Kidney (tissue), 14 donors: ENCODE results near the gene SPTLC3. TPM values are rescaled to one million over a fixed set of nuclear protein-coding genes. Genes with fewer than 3 reads are reported as not detected.
A peak's percentile ranks its signal among the peaks of the same experiment; 100 is the strongest.

Experiments
- DNase-seq, 5 donors: peaks; one replicate each; pipeline ENCODE4 v3.0.0-alpha.2; 2013 to 2020
- FAIRE-seq: peaks from 2 replicates; lab custom pipeline; 2012; peaks lifted over from hg19 to GRCh38; lab: Jason Lieb, UNC
- H3K27ac ChIP-seq, 2 donors: one replicate each; pipeline ENCODE4 v1.7.0; 2013; ENCODE audit warnings: low read depth in 2 of 2, low read length in 2 of 2, inconsistent platforms in 1 of 2
- H3K27me3 ChIP-seq: one replicate; pipeline ENCODE4 v1.7.1; 2013; ENCODE audit warnings: low read length, inconsistent platforms; ENCODE audit not compliant: control insufficient read depth, insufficient read depth
- H3K36me3 ChIP-seq, 3 donors: one replicate each; pipeline versions ENCODE4 v1.7.0 to v1.7.1; 2013; ENCODE audit warnings: low read length in 3 of 3, control low read depth in 1 of 3, inconsistent platforms in 1 of 3; ENCODE audit not compliant: insufficient read depth in 3 of 3, control insufficient read depth in 2 of 3
- H3K4me1 ChIP-seq, 3 donors: one replicate each; pipeline versions ENCODE4 v1.7.0 to v1.7.1; 2013; ENCODE audit warnings: low read length in 3 of 3, inconsistent platforms in 1 of 3, low read depth in 1 of 3; ENCODE audit not compliant: control insufficient read depth in 2 of 3, insufficient read depth in 2 of 3
- H3K4me3 ChIP-seq, 3 donors: one replicate each; pipeline versions ENCODE4 v1.7.0 to v1.8.1; 2013; ENCODE audit warnings: low read length in 3 of 3, control low read depth in 1 of 3, inconsistent platforms in 1 of 3
- H3K9ac ChIP-seq, 3 donors: one replicate each; pipeline versions ENCODE4 v1.7.0 to v1.7.1; 2013; ENCODE audit warnings: low read length in 3 of 3, control low read depth in 1 of 3, inconsistent platforms in 1 of 3
- H3K9me3 ChIP-seq, 3 donors: one replicate each; pipeline versions ENCODE4 v1.7.0 to v1.7.1; 2013; ENCODE audit warnings: low read length in 3 of 3, control low read depth in 1 of 3, inconsistent platforms in 1 of 3; ENCODE audit not compliant: control insufficient read depth in 2 of 3, insufficient read depth in 1 of 3
- intact Hi-C: fragments of 100-400 bp; cut with DNase I; formaldehyde crosslinking; loops from one replicate; pipeline ENCODE4 v1.11.1; 2022
- polyA plus RNA-seq: library from polyadenylated mRNA; stranded (reverse); fragments of 350-450 nt; fragmentation: Illumina TruSeq; extraction: RNeasy Lipid Tissue Mini Kit (QIAGEN cat#74804); gene quantifications from one replicate; pipeline ENCODE4 v1.2.3, GENCODE V29; 2014; ENCODE audit warnings: low read depth, low replicate concordance; ENCODE audit not compliant: insufficient read depth
- total RNA-seq: library from RNA; stranded (reverse); fragmentation: NEBNext Ultra II Directional; extraction: Animal tissue kit (Norgen Biotek cat#: 25700); gene quantifications from one replicate; pipeline ENCODE4 v1.2.1, GENCODE V29; 2021
- TF ChIP-seq, protein P1 (sequence below): IDR thresholded peaks from 3 replicates; pipeline ENCODE4 v1.5.1; 2012; ENCODE audit warnings: mild to moderate bottlenecking, moderate library complexity, borderline replicate concordance; ENCODE audit not compliant: insufficient read depth; ENCODE audit errors: extremely low read depth
- donor health status: control.
- donor health status: control.
- donor health status: control.
- donor health status: control.
- donor health status: control.
- donor health status: DM: yes; HTN: yes; CAD: no.
- donor health status: Normal renal cell carcinoma (clear cell type).

The SPTLC3 gene
- total and polyA plus RNA-seq, 2 donors from 2014 or later, result 7.1 to 65.9 TPM

DNA sequence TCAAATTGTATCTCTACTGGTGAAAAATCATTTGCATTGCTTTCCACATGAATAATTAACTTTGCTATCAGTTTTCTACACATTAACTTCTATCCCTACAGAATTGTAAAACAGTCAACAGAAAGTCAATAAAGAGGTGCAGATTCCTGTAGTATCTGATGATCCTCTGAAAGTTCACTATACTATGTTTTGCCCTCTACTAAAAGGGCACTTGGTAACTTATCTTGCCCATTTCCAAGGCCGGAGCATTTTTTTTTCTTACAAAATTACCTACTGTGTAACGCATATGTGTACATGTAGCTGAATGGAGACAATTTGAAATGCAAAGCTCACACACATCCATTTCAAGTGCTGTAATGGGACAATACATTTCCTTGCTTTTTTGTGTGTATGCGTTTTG is 9.6 kb upstream of the SPTLC3 start:
- H3K36me3 ChIP-seq, result no peaks in the 10 kb centered on the region
- H3K27me3 ChIP-seq, result no peaks in the 10 kb centered on the region
- H3K27ac ChIP-seq, result no peak overlapping the region
- DNase-seq (no peak), FAIRE-seq (no peak)
- no peaks in the 10 kb centered on the region for H3K4me1 ChIP-seq
- H3K9me3 ChIP-seq, result no peaks in the 10 kb centered on the region
- intact Hi-C loops, result no loop called here
- H3K9ac ChIP-seq, result no peak overlapping the region
- H3K4me3 ChIP-seq, result no peak overlapping the region
- TF ChIP-seq, protein P1, sequence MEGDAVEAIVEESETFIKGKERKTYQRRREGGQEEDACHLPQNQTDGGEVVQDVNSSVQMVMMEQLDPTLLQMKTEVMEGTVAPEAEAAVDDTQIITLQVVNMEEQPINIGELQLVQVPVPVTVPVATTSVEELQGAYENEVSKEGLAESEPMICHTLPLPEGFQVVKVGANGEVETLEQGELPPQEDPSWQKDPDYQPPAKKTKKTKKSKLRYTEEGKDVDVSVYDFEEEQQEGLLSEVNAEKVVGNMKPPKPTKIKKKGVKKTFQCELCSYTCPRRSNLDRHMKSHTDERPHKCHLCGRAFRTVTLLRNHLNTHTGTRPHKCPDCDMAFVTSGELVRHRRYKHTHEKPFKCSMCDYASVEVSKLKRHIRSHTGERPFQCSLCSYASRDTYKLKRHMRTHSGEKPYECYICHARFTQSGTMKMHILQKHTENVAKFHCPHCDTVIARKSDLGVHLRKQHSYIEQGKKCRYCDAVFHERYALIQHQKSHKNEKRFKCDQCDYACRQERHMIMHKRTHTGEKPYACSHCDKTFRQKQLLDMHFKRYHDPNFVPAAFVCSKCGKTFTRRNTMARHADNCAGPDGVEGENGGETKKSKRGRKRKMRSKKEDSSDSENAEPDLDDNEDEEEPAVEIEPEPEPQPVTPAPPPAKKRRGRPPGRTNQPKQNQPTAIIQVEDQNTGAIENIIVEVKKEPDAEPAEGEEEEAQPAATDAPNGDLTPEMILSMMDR, result no peak

GRCh38 chr20:13002251-13002650 is 6.5 kb upstream of the SPTLC3 start:
- Histone ChIP-seq H3K9me3 (no peaks in the 10 kb centered on the region), H3K27ac (no peak overlapping the region), H3K36me3 (no peaks in the 10 kb centered on the region), H3K9ac (no peak overlapping the region), H3K4me3 (no peak overlapping the region), H3K27me3 (no peaks in the 10 kb centered on the region), H3K4me1 (no peaks in the 10 kb centered on the region)
- DNase-seq, result peak in 4 of 5 donors; percentile 40 to 68 (median 56)
- TF ChIP-seq, protein P1, result no peak
- intact Hi-C loops, result no loop called here
- FAIRE-seq, result no peak

DNA sequence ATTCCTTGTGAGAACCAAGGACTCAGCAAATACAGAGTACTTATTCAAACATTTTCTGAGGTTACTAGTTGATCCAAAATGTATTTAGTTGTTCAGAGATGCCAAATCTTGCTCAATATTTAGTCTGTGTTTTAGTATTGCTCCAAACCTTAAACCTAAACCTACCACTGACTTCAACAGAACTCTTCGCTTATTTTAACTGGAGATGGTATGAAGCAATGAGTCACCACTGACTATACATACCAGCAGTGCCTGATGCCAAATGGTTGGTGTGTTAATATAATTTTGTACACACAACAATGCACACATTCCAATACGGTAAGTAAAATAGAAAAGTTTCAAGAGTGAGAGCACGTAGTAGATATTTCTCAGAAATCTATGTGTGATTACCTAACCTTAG is 1.9 kb upstream of the SPTLC3 start:
- no peak overlapping the region for H3K27ac ChIP-seq
- no peak for FAIRE-seq
- no peak overlapping the region for H3K4me3 ChIP-seq
- peaks cover 0 to 8% (median 6%) of the 10 kb centered on the region in 3 donors for H3K4me1 ChIP-seq
- DNase-seq, result no peak
- H3K27me3 ChIP-seq, result no peaks in the 10 kb centered on the region
- H3K9me3 ChIP-seq, result no peaks in the 10 kb centered on the region
- TF ChIP-seq, protein P1, result no peak
- no peaks in the 10 kb centered on the region for H3K36me3 ChIP-seq
- no peak overlapping the region for H3K9ac ChIP-seq
- intact Hi-C loops, result no loop called here

GRCh38 chr20:13007596-13007995 is 1.2 kb upstream of the SPTLC3 start:
- H3K4me3 ChIP-seq, result no peak overlapping the region
- no peaks in the 10 kb centered on the region for H3K27me3 ChIP-seq
- no peak overlapping the region for H3K9ac ChIP-seq
- H3K27ac ChIP-seq, result no peak overlapping the region
- intact Hi-C loops, result no loop called here
- H3K36me3 ChIP-seq, result no peaks in the 10 kb centered on the region
- DNase-seq, result no peak
- TF ChIP-seq, protein P1, result no peak
- H3K4me1 ChIP-seq, result peaks cover 0 to 9% (median 8%) of the 10 kb centered on the region in 3 donors
- no peak for FAIRE-seq
- H3K9me3 ChIP-seq, result no peaks in the 10 kb centered on the region
